IPS-NIHi7 (cell line): Measurements from ENCODE around the gene CDK6.
"Not testable (repeated sequence)": the region's sequence is repeated elsewhere in the genome, so short reads cannot be mapped to it uniquely, and the experiment has no call there.

Experiments used
- DNase-seq: peaks from one replicate; pipeline ENCODE4 v3.0.0; 2012; ENCODE audit warnings: mixed read lengths; ENCODE audit errors: extremely low spot score

Gene CDK6

DNA sequence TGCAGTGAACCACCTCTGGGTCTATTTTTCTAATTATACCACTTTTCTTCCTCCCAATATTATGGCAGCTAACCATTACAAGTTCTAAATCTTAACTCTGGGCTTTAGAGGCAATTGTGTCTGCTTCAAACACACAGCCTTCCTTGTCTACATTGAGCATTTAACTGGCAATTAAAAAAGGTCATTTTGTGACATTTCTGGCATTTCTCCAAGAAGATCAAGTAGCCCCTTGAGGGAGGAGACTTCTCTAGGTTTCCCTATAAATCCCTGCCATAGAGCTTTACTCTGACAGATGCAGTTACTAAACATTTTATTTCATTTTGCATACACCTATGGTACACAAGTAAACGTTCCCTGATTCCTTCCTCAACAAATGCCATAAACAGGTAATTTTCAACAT, 212.8 kb downstream of the CDK6 start:
- DNase-seq = no peak

DNA sequence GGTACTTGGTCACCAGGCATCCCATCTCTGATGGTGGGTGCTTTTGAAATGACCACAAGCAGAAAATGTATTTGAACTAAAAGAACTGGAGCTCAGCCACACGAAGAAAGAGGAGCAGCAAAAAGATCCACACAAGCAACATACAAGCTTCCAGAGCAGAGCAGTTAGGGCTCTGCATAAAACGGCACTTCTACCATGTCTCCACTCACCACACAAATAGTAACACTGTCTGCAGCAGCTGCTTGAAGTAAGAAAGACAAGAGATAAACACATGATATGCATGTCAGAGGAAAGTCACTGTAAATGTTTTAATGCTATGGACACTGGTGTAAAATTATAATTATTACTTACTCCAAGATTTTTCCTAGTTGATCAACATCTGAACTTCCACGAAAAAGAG, 213.7 kb downstream of the CDK6 start:
- DNase-seq = no peak

DNA sequence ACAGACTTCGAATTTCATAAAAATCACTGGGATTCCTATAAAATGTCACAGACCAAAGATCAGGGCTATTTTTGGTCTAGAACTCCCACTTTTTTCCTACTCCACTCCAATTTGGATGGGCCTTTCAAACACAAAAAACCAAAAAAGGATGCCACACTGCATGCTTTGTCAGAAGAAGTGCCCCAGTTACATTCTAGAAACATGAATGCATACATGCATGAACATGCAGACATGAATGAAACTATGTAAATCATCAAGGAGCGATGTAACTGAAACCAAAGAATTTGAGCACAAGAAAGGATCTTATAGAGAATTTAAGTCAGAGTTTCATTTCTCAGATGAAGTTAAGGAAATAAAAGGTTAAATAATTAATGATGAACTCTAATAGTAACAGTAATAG, 214.3 kb downstream of the CDK6 start:
- no peak for DNase-seq

DNA sequence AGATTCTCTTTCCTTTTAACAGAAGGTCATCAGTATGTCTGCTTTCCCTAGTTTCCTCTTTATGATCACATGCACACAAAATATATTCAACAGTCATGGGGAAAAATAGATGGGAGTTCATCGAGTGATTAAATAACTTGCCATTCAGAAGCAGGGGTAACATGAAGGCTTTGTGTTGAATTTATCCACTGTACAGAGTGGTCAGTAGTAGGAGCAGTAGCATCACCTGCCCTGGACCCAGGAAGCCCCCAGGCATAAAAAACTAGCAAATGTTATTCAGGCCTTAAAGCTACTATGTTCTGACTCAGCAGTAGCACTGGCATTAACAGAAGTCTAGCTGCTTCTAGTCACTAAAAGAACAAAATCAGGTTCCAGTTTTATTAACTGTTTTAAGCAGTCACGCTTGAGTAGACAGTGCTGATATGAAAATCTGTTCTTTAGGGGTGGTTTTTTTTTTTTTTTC, 214.8 kb downstream of the CDK6 start:
- no peak for DNase-seq

DNA sequence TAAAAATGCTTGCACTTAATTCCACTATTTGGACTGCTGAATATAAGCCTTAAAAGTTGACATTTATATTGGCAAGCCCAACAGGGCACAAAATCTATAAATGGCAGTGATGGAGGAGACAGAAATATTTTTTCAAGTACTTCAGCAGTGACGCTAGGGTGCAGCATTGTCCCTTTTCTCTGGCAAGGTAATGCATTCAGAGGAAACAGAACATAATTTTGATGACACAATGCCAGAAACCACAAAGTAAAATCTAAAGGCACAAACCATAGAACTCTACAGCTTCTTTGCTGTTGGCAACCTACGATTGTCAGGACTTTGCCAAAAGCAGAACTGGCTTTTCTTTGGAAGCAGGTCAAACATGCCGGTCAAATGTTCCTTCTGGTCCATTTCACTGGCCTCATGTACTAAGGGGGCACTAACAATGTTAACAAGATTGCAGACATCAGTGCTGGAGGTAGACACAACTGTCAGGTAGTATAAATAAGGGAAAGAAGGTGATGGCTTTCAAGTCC, 215.3 kb downstream of the CDK6 start:
- peak; percentile 31 for DNase-seq

DNA sequence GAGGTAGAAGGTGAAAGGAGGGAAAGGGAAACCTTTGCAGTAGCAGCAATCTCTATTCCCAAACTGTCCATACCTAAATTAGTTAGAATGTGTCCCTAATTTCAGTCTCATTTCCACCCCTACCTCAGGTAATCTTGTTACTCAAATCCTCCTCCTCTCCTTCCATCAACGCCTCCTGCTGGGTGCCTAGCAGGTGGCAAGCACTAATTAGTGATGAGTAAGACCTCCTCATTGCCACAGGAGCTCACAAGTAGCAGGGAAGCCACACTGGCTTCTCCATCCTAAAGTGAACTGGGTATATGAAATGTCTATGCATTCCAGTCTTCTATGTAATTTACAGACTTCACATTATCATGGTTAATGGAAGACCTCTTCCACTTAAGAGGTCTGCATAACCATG, 220.5 kb downstream of the CDK6 start:
- peak; percentile 17 for DNase-seq

DNA sequence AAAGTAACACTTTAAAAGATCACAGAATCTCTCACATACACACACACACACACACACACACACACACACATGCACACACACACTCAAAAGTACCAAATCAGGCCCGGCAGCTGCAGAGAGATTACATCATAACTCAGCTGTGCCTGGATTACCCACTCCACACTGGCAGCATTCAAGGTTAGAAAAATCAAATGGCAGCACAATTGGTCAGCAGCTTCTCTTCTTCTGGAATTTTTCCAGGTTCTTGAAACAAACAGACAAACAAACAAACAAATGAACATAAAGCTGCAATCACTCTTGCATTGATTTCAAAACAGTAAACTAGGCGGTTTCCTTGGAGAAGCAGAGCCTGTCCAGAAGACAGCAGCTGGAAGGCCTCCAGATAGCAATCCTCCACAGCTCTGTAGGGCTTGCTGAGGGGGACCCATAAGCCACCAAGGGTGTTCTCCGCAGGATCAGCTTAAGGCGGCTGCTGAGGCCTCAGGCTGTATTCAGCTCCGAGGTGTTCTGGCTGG, 221.7 kb downstream of the CDK6 start:
- no peak for DNase-seq

DNA sequence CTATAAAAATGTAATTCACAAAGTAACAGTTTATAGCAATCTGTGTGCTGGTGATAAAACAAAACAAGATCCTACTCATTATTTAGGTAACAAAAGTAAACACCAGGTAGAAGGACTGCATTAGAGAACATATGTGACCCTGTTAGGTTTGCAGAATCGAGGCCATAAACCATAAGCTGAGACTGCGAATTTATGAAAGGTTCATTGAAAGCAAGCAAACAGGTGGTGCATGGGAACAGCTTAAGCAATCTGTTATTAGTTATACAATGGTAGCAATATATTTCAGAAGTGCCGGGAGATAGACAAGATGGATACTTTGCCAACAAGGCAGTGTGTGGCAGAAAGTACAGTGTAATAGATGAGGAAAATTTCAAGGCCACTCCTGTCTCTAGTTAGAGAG, 222.7 kb downstream of the CDK6 start:
- DNase-seq = no peak

DNA sequence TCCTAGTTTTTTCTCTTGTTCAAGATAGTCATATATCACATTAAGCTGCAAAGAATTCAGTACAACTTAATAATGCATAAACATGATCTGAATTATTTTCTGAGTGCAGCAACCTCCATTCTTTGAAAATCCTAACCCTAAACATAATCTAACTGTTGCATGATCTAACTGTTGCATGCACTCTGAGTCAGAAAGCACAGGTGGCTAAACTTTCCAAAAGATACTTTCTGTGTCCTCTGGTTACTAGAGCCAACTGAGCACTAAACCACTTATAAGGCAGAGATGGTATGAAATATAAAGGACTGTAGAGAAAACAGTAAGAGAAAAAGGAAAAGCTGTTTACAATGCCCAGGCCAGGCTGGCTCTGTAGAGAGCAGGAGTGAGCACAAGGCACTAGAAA, 223.2 kb downstream of the CDK6 start:
- DNase-seq = no peak

DNA sequence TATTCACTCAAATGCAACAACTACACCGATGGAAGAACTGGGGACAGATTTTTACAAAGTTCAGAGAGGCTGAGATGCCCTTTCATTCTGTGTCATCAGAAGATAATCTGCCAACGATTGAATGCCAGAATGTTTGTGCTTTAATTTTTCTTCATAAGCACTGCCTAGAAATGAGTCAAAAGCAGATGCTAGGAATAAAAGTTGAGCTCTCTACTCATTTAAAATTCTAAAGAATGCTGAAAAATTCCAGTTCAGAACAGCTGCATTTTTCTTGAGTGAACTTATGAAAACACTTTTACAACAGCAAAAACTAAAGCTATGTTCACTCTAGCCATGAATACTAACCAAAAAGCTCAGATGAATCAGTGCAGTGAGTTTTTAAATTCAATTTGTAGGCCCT, 223.9 kb downstream of the CDK6 start:
- DNase-seq = no peak

DNA sequence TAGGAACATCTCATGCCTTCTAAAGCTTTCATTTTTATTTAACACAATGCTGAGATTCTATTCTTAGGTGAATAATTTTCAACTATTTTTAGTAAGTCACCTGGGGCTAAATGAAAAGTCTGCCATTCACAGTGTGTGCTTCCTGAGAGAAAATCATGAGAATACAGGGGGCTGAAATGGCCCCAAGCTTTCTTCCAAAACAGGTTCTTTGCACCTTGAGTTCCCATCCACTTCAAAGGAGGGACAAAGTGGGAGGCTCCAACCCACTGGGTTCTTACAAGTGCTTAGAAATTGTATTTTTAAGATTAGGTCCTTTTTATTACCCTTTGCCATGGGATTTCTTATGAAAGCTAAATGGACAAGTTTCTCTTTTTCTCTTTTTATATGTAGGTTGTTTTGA, 224.6 kb downstream of the CDK6 start:
- DNase-seq = no peak

DNA sequence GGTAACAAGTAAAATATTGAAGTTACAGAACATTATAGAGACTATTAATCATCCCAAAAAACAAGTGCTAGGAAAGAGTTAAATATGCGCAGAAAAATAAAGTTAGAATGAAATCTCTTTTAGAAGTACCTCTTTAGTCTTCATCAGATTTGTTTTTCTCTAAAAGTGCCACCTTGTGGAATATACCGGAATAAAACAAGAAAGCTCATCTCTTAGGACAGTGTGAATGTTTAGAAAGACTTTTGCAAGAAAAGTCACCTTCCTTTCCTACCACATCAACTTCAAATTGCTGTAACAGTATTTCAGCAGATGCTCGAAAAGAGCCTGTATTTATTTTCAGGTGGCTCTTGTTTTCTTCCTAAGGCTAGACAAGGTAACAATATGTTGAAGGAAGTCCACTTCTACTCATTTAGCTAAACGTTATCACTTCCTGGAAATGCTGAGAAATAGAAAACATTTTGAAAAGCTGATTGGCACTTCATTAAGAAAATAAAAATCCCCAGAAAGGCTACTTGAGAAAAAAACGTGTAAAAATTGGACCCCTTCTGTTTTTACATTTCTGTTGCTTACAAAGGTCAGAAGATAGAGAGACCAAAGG, 226.4 kb downstream of the CDK6 start:
- DNase-seq = no peak

DNA sequence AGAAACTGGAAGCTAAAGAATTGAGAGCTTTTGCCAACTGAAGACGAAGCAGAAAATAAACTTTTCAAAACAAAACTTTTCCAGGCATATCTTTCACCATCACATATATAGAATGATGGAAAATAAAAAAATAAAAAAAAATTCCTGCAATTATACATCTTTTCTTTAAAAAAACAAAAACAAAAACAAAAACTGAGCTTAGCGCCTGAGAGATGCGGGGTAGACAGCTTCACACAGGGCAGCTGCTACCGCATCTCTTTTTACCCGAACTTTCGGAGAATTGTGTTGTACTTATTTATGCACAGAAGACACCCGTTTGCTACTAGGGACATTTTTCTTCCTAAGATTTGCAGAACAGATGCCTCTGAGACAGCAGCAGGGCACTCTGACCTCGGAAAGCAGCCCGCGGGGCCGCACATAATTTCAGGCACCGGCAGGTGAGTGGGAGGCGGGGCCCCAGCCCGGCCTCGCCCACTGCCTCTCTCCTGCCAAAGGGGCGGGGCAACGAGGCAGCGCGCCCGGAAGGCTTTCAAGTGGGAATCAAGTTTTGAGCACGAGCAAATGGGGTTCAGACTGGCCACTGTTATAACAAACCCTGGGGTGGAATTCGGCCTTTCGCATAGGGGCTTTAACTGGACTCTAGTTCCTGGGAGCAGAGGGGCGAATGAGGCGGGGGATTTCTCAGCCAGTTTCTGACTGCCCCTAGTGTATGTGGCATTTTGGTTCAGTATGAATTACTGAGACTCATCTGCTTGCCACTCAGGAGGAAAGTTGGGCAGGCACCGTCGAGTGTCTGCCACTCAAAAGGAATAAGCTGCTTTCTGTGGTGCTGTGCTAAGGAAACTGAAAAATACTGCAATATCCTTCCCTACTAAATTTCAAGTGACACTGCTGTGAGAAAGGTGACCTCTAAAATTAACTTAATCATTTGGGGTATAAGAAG, 227.7 kb downstream of the CDK6 start:
- DNase-seq = peak; percentile 75

DNA sequence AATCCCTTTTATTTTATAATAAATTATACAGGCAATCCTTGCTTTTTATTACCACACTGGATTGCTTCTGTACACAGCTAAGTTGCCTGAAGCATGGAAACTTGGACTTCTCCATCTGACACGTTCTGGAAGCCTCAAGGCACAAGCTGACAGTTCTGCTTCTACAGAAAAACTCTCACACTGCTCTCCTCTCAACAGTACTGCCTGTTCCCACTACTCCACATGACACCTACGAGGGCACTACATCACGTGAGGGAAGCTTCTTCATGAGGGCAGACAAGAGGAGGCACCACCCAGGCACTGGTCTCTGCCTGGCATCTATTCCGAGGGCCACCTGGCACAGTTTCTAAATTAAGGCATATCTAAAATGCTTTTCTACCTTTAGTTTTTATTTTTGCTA, 229.4 kb downstream of the CDK6 start:
- no peak for DNase-seq

DNA sequence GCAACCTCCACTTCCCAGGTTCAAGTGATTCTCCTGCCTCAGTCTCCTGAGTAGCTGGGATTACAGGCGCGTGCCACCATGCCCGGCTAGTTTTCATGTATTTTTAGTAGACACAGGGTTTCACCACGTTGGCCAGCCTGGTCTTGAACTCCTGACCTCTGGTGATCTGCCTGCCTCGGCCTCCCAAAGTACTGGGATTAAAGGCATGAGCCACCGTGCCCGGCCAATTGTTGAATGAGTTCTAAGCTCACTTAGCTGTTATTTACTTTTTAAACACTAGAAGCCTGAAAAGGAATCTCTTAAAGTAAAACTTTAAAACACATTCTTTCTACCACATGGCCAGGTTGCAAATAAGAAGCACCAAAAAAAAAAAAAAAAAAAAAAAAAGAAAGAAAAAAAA, 231.9 kb downstream of the CDK6 start:
- not testable (repeated sequence) for DNase-seq

DNA sequence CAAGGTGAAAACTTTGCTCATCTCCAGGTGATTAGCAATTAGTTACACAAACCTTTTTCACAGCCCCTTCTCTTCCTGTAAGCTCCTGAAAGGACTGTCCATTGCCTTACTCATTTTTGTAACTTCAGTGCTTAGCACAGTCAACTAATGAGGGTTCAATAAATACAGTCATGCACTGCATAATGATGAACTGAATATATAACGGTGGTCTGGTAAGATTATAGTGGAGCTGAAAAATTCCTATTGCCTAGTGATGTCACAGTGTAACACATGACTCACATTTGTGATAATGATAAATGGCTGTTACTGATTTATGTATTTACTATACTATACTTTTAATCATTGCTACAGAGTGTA, 233.3 kb downstream of the CDK6 start:
- no peak for DNase-seq

DNA sequence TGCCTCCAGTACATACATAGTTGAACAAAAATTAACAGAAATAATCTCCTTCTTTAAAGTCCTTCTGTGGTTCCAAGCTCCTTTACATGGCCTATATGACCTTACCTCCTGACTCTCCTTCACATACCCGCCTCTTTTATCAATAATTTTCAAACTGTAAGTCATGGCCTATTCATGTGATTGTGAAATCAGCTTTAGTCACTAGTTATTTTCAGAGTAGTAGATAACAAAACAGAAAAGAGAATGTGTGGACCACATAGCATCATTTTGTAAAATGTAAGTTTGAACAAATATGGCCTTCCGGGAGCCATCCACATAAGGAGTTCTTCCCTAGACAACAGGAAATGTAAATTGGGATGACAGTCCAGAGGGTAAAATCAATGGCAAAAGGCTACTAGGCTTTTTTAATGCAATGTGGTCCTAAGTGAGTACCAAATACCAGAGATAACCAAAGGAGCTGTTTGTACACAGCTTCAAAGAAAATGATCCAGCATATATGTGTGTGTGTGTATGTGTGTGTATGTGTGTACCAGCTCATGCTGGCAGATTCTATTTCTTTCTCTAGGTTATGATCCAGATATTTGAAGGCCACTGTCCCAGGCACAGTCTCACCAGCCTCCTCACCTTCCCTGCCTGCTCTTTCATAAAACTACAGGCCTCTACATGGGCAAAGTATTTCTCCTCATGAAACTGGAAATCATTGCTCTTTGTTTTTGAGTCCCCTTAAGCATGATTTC, 233.9 kb downstream of the CDK6 start:
- DNase-seq = no peak

DNA sequence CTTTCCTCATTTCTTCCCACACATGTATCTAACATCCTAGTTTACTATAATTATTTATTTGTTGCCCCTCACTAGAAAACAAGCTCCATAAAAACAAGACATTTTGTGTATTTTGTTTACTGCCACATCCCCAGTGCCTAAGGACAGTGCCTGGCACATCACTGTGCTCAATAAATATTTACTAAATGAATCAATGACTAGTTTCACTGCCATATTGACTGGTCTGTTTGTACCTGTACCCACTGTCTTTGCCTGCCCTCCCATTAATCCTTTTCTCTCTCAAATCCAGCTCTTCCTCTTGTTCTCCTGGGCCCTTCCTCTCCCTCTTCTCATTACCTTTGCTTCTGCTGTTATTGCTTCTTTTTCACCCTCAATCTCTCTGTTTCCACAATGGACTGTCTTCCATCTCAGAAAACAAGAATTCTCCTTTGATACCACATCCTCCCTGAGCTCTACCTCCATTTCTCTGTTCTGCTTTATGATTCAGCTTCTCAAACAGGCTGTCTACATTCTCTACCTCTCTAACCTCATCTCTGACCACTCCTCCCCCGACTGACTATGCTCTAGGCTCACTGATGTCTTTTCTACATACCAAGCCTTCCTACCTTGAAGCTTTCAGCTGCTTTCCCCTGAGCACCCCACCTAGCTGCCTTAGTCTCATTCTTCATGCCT, 237.9 kb downstream of the CDK6 start:
- DNase-seq = no peak

DNA sequence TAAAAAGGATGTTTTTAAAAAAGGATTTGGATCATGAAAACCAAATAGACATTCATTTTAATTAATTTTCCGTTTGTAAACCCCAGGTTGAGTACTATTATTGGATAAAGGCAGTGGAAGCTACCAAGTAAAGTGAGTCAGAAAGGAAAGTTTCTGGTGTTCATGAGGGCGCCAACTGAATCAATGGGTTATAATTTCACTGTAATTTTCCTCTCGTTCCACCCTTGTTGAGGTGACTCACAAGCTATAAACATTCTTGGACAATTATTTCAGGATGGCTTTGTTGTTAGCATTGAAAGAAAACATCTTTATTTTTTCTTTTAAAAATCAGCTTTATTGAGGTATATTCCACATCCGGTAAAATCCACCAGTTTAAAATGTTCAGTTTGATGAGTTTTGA, 241.1 kb downstream of the CDK6 start:
- no peak for DNase-seq

DNA sequence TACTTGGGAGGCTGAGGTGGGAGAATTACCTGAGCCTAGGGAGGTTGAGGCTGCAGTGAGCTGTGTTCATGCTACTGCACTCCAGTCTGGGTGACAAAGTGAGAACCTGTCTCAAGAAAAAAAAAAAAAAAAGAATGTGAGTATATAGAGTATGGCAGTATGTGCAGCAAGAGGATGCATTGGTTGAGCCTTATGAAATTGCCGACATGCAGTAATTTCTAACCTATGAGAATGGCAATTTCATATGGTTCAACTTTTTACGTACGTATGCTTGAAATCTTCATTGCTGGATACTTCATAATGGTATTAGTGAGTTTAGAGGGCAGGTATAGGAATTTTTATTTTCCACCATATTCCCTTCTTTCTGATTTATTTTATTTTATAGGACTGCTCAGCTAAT, 241.6 kb downstream of the CDK6 start:
- no peak for DNase-seq

DNA sequence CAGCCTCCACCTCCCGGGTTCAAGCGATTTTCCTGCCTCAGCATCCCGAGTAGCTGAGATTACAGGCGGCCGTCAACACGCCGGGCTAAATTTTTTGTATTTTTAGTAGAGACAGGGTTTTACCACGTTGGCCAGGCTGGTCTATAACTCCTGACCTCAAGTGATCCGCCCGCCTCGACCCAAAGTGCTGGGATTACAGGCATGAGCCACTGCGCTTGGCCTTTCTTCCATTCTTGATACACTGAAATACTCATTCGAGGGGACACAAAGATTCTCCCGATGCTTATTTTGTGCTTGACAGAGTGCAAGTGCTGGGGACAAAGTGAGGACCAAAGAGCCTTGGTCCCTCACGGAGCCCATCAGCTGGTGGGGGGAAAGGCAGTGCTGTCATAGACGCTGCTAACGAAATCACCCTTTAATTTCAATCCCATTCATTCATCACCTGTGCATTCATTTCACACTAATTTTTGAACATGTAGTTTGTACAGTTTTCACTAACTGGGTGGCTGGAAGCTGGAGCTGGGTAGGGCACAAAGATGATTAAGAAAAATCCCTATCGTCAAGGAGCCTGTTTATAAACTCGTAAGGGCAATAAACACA, 245.6 kb downstream of the CDK6 start:
- no peak for DNase-seq
